ENCODE data around the gene ELMO2.

Gene ELMO2

DNA sequence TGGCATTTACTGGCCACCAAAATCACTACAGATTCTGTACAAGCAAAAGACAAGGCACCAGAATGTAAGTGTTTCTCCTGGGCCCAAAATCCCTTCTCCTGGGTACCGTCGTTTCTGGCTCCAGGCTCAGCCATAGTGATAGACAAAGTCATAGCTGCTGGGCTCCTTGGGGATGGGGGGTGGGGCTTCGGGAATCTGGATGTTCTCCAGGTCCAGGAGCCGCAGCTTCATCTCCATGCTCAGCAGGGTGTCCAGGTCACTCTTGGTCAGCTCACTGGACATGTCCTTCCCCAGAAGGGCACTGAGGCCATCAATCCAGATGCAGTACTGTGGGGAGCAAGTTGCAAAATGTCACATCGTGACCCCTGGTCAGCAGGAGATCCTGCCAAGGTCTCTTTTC, 39.2 kb downstream of the ELMO2 start:
- no peak for DNase-seq (ENCODE audit: low read depth)

DNA sequence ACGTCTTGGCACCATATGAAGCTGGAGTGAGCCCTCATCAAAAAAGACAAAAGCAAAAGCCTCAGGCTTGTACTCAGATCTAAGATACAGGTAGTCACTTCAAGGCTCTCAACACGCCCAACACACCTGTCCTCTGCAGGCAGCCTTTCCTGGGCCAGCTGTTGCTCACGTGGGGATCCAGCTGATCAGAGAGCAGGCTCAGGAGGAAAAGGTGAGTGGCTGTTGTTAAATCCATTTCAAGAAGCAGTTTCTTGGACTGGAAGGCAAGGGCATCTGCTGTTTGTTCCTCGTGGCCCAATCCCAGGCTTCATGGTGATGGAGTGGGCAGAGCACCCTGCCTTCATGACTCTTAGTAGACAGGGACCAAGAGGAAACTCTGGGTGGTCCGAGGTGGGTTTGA, 39.6 kb downstream of the ELMO2 start:
- DNase-seq (ENCODE audit: low read depth), result no peak

DNA sequence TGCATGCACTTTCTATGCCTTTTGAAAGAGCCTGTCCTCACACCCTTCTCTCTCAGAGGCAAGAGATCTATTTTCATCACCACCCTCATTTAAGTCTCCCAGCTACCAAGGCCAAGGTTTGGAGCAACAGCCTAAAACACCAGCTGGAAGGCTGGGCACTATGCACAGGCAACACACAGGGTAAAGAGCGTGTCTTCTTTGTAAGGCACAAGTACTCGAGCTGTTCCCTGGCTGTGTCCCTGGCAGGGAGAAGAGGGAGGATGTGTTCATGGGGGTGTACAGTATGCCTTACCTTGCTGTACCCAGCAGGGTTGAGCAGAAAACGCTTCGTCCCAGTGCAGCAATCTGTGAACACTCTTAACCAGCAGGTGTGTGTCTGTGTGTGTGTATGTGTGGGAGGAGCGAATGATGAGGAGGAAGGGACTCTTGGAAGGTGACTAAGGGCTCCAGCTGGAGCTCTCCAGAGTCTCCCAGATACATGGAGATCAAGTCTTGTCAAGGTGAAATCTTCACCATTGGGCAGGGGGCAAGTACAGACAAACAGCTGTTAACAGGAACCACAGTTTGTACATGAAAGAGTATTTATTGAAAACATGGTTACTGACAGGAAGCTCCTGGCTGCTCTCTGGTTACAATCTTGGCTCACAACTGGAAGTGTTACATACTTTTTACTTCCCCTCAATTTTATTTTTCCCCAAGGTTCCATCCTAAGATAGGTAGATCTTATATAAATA, 40.8 kb downstream of the ELMO2 start:
- no peak for DNase-seq (ENCODE audit: low read depth)

DNA sequence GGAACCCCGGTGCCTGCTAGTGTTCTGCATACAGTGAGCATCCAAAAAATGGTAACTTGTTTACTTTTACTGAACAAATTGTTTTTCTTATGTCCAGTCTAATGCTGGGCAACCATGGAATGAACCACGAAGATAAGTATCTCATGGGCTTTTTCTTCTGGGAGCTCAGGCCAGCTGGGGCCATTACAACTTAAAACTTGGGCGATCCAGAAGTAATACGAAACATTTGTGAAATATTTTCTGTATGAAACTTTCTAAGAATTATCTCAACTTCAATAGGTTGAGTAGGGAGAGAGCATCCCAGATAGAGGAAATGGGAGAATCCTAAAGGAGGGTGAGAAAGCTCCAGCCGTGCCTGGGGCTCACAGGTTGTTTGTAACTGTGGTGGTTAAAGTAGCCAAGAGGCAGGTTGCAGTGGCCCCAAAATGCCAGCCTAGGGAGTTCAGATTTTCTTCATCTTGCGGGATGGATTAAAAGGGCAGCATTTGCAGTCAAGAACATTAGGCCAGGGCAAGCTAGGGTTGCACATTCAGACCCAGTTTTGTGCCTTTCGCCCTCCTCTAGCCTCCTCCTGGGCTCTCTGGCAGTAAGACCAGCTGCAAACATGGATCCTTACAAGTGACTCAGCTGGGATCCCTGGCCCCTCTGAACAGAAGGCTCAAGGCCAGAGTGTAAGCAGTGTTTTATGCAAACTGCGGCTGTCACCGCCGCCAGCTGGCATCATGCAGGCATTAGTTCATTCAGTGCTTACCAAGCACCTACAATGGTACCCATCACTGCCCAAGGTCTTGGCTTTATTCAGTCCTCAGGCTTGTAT, 41.5 kb downstream of the ELMO2 start:
- DNase-seq (ENCODE audit: low read depth), result no peak

DNA sequence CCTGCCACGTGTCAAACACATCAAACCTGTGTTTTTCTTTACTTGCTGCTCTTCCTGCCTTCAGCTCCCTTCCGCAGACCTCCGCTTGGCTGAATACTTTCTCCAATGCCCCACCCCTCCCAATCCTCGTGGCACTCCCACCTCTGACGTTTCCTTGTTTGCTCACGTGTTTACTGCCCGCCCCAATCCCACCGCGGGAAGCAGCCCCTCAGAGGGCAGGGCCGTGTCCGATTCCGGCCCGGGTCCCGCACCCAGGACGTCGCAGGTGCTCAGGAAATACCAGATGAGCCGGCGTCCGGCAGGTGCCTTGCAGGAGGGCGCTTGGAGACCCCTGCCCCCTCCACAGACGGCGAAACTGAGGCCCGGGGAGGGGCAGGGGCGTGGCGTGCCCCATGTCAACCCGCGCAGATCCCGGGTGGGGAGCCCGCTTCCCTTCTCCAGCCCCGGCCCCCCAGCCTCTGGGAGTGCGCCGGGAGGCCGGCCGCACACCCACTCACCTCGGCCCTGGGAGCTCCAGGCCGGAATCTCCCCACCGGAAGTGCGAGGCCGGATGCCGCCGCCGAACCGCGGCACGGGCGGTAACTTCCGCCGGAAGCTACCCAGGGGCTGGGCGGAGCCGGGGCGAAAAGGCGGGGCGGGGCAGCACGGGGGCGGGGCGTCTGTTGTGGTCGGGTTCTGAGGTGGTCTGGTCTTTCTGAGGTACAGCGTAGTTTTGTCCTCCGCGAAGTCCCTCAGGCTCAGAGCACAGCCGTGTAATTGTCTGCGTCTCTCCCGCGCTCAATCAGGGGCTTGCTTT, 42.3 kb downstream of the ELMO2 start:
- peak; percentile 83 for DNase-seq (ENCODE audit: low read depth)

DNA sequence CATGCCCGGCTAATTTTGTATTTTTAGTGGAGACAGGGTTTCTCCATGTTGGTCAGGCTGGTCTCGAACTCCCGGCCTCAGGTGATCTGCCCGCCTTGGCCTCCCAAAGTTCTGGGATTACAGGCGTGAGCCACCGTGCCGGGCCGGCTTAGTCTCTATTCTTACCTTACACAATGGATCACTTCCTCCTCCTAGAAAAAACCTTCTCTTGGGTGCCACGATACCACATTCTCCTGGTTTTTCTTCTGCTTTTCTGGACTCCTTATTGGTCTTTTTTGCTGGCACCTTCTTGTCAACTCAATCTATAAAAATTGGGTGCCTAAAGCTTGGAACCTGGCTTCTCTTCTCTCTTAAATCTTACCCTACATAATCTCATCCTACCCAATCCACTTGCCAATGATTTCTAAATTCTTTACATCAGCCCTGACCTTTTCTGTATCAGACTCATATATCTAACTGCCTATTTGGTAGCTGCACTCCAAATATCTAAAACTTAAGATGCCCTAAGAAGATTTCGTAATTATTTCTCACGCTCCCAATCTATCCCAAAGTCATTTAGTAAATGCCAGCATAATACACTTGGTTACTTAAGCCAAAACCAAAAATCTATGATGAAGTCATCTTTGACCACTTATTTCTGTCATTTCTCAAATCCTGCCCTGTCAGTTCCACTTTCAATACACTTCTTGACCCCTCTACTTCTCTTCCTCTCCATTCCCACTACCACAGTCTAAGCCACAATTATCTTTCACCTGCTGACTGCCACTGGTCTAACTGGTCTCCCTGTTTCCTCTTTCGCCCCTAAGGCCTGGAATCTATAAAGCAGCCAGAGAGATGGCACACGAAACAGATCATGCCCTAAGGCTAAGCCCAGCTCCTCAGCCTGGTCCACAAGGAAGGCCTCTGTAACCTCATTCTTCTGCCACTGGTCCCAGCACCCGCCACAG, 43.2 kb downstream of the ELMO2 start:
- no peak for DNase-seq (ENCODE audit: low read depth)

DNA sequence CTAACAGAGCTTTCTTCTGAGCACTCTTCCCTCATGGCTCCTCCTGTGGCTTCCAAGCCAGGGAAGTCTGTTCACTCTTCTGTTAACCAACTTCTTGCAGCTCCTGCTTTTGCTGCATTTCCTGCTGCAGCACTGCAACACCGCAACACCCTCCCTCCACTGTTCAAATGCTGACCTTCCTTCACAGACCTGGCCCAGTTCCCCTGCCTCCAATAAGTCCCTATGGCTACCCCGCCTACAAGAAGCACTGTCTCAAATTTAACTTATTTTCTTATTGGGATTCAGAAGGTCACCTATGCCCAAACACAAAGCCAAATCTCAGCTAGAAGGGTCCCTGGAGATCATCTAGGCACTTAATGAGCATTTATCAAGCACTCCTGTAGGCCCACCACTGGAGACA, 44.6 kb downstream of the ELMO2 start:
- no peak for DNase-seq (ENCODE audit: low read depth)

DNA sequence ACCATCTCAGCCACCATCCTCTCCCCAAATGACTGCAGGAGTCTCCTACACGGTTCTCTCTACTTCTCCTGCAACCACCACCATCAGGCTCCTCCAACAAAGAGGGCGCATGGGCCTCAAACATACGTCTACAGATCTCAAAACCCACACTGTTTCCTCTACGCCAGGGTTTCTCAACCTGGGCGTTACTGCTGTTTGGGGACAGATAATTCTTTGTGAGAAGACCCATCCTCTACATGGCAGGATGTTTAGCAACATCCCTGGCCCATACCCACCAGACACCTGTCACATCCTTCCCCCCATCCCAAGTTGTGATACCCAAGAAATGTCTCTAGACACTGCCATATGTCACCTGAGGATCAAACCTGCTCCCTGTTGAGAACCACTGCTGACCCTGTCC, 45.0 kb downstream of the ELMO2 start:
- DNase-seq (ENCODE audit: low read depth), result no peak

DNA sequence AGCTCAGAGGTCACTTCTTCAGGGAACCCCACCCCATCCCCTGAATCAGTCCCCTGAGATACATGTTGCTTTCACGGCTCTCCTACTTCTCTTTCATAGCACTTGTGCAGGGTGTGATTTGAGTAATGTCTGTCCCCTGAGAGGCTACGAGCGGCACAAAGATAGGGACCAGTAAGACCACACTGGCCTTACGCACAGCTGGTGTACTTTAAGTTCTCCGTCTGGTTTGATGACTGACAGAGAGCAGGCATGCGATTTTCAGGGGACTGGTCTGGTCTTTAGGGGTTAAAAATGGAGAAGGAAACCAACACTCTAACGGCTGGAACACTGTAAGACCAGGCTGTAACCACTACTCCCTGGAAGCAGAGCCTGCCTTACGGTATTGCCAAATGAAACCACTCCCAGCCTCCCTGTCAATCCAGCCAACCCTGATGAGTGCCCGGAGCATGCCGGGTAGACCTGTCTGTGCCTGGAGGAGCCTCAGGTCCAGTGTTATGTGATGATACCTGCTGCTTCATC, 47.1 kb downstream of the ELMO2 start:
- DNase-seq (ENCODE audit: low read depth), result no peak

DNA sequence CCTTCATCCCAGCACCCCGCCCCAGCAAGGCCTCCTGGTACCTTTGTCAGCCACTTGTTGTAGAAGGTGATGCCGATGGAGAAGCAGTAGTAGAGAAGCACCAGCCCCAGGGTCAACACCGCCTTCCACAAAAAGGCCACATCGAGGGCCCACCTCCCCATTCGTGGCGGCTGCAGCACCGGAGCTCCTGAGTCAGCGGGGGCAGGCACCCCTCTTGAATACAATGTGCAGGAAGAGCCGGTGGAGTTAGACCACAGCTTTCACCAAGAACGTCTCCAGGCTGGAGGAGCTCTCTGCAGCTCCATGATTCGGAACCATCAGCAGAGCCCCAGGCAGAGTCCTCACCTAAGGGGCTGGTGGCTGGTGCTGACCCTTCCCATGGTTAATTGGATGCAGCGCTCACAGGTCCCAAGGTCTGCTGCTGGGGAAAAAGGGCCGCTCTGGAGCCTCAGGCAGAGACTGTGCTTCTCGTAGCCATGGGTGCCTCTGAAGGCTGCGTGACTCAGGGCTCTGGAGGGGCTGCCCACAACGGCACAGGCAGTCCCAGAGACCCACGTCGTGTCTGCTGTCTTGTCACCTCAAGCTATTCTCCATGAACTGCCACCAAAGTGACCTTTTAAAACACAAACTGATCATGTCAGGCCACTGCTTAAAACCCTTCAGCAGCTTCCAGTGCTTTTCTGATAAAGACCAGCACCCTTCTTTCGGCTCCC, 47.9 kb downstream of the ELMO2 start:
- no peak for DNase-seq (ENCODE audit: low read depth)

DNA sequence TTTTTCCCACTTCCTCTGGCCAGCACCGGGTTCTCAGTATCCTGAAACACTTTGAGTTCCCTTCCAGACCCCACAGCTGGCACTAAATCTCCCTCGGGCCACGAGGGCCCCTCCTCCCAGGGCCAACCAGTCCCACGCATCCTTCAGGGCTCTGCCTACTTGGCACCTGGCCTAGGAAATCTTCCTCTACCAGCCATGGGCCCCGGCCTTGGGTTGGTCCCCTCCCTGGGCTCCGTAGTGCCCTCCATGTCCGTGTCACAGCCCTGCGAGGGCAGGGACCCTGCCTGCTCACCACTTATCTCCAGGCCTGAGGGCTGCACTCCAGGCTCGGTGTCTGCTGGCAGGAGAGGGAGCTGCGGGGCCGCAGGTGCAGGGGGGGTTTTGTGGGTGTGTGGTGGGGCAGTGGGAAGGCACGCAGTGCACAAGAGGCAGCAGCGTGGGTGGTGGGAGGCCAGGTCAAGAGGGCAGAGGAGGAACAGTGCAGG, 49.3 kb downstream of the ELMO2 start:
- no peak for DNase-seq (ENCODE audit: low read depth)

DNA sequence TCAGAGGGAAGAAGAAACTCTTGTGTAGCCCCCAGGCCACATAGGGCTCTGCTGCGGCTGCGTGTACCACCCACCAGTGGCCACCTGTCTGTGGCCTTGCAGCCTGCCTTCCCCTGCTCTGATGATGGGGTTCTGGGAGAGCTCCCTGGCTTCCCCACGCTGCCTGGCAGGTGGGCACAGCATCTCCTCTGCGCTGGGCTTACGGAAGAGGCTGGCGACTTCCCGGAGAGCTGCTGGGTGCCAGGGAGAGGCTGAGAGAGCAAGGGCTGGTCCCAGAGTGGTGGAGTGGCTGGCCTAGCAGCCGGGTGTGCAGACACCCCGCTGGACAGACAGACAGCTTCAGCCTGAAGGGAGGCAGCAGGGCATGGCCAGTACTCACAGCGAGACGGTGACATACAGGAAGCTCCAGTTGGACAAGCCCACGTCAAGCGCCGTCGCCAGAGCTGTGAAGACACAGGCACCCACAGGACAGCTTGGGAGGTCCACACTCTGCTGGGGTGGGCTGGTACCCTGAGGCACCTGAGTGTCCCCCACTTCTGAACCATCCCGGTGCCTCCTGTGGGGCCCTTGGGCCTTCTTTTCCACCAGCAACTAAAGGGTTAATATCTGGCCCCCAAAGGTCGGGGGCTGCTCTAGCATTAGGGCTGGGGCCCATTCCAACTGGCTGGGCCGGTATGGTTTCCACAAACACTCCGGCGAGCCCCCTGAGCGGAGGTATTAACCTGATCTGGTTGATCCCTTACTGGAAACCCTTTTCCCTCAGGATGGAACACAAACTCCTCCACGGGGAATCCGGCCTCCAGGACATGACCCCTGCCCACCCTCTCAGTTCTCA, 50.0 kb downstream of the ELMO2 start:
- no peak for DNase-seq (ENCODE audit: low read depth)

DNA sequence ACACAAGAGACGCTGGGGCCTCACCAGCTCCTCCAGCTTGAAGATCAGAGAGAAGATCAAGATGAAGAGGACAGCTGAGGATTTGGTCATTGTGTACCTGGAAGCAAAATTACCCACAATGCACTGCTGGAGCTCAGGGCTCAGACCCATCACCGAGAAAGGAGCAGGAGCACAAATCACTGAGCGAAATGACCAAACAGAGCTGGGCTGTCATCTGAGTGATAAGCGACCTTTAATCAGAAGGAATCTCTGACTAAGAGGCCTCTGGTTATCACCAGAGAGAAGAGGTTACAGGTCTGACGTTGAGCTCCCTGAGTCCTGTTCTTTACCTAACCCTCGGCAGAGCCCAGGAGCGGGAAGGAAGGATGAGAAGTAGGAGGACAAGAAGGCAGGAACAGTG, 50.6 kb downstream of the ELMO2 start:
- no peak for DNase-seq (ENCODE audit: low read depth)

DNA sequence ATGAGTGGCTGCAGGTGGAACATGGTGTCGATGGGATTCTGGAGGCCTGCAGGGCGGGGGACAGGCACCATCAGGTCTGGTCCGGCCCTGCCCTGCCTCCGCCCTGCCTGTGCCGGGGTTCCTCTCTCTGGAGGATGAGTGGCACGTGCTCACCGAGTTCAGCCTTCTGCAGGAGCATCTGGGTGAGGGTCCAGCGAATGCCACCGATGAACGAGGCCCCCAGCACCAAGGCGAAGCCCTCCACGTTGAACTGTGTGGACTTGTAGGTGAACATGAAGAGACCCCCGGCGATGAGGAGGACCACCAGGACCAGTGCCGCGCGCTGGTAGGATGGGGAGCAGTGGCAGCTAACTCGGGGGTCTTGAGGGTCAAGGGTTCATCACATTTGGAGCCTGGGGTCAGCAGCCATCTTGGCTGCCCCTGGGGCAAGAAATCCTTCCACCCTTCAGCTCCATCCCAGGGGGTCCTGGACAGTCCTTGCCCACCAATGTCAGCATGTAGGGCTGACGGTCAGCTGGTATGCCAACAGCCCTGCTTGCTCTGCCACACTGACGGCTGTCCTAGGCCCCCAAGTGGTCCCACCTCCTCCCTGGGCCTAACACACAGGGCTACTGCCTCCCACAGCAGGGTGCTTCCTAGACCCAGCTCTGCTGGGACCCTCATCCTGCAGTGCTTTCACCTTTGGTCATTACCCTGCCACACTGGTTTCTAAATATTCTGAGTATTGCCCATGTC, 51.3 kb downstream of the ELMO2 start:
- no peak for DNase-seq (ENCODE audit: low read depth)

DNA sequence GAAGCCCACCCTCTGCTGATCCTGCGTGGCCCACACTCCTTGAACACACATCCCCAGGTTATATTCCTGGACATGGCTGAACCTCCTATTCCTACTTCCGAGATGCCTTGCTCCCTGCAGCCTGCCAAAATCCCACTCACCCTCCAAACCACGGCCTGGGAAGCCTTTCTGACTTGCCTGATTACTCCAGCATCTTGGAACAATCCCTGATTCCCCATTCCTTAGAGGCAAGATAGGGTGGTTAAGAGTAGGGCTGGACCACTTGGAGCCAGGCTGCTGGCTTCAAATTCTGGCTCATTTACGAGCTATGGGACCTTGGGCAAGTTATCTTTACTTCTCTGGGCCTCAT, 52.2 kb downstream of the ELMO2 start:
- DNase-seq (ENCODE audit: low read depth), result no peak

DNA sequence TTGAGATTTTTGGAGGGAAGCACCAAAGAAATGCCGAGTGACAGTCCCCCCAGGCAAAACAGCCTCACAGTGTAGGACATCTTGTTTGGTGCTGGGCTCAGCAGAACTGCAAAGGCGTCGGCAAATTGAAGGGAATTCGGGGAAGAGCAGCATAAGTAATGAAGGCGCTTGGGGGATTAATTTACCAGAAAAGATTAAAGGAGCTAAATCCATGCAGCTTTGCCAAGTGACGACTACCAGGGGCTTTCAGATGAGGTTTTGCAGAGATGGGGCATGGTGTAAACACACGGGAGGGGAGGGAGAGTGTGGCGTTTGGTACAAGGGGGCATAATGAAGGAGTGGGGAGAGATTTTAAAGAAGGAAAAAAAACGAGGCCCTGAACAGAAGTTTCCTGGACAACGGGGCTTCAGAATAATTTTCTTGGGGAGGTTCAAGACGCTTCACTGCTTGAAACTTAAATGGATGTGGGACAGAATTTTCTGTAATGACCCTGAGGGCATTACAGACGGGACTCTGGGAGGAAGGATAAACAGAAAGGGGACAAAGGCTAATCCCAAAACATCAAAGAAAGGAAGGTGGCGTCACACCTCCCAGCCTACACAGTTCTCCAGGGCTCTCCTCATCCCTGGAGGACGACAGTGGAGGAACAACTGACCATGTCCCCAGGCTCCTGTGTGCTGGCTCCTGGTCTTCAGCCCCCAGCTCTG, 52.8 kb downstream of the ELMO2 start:
- DNase-seq (ENCODE audit: low read depth), result no peak

DNA sequence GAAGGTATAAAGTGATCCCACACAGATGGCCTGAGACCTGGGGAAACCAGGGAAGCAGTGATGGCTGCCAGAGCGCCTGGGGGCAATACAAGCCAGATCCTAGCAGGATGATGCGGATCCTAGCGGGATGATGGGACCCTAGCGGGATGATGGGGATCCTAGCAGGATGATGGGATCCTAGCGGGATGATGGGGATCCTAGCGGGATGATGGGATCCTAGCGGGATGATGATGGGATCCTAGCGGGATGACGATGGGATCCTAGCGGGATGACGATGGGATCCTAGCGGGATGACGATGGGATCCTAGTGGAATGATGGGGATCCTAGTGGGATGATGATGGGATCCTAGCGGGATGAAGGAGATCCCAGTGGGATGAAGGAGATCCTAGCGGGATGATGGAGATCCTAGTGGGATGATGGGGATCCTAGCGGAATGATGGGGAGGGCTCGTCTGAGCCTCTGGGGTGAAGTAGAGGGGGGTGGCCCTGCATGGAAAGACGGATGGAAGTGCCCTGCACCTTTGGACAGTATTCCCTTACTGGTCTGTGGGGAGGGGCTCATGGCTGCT, 54.0 kb downstream of the ELMO2 start:
- no peak for DNase-seq (ENCODE audit: low read depth)

All from stromal cell of bone marrow (primary cell).